Nephron progenitor cell (in vitro differentiated cells): ENCODE data around the gene CEACAM18.
"Not testable (repeated sequence)": the region's sequence is repeated elsewhere in the genome, so short reads cannot be mapped to it uniquely, and the experiment has no call there.

Experiments
- DNase-seq: peaks from one replicate; pipeline ENCODE4 v3.0.0; 2021
- H3K27ac Mint-ChIP-seq: 2 replicates; pipeline ENCODE4 v1.8.0; 2021; ENCODE audit warnings: mild to moderate bottlenecking, moderate library complexity, mixed read lengths
- H3K27me3 Mint-ChIP-seq: 2 replicates; pipeline ENCODE4 v1.8.0; 2021; ENCODE audit warnings: mild to moderate bottlenecking, low read depth, mixed read lengths; ENCODE audit not compliant: poor library complexity
- H3K36me3 Mint-ChIP-seq: 2 replicates; pipeline ENCODE4 v1.8.0; 2021; ENCODE audit warnings: low read depth, mixed read lengths
- H3K4me1 Mint-ChIP-seq: 2 replicates; pipeline ENCODE4 v1.8.0; 2021; ENCODE audit warnings: mixed read lengths
- H3K4me3 Mint-ChIP-seq: 2 replicates; pipeline ENCODE4 v1.8.0; 2021; ENCODE audit warnings: mild to moderate bottlenecking, moderate library complexity, mixed read lengths
- H3K9me3 Mint-ChIP-seq: 2 replicates; pipeline ENCODE4 v1.8.0; 2021; ENCODE audit warnings: mild to moderate bottlenecking, moderate library complexity, mixed read lengths
- CTCF ChIP-seq: fragments of 200-600 bp; sonication (generic); IDR thresholded peaks from 2 replicates; pipeline ENCODE4 v1.5.0; 2021; ENCODE audit warnings: antibody characterized with exemption

CEACAM18 gene

GRCh38 chr19:51490676-51491075 lies 12.3 kb downstream of the CEACAM18 start:
- no peaks in the 10 kb centered on the region for H3K36me3 Mint-ChIP-seq
- no peak for DNase-seq
- TF ChIP-seq CTCF = no peak
- H3K9me3 Mint-ChIP-seq = peaks cover 75% of the 10 kb centered on the region
- H3K4me3 Mint-ChIP-seq = no peak overlapping the region
- peaks cover 7% of the 10 kb centered on the region for H3K27me3 Mint-ChIP-seq
- H3K4me1 Mint-ChIP-seq = no peaks in the 10 kb centered on the region
- H3K27ac Mint-ChIP-seq = no peak overlapping the region

- no peak for DNase-seq
- no peak overlapping the region for H3K4me3 Mint-ChIP-seq
- H3K4me1 Mint-ChIP-seq = no peaks in the 10 kb centered on the region
- H3K27ac Mint-ChIP-seq = no peak overlapping the region
- H3K27me3 Mint-ChIP-seq = peaks cover 12% of the 10 kb centered on the region
- no peaks in the 10 kb centered on the region for H3K36me3 Mint-ChIP-seq
- no peak for TF ChIP-seq CTCF
- H3K9me3 Mint-ChIP-seq = peaks cover 73% of the 10 kb centered on the region
Measured at GRCh38 chr19:51491586-51491985, 13.2 kb downstream of the CEACAM18 start.

- Mint-ChIP-seq H3K4me3 (no peak overlapping the region), H3K36me3 (no peaks in the 10 kb centered on the region), H3K27me3 (peaks cover 12% of the 10 kb centered on the region), H3K9me3 (peaks cover 84% of the 10 kb centered on the region), H3K27ac (no peak overlapping the region), H3K4me1 (no peaks in the 10 kb centered on the region)
- no peak for TF ChIP-seq CTCF
- DNase-seq = no peak
Measured at GRCh38 chr19:51493776-51494175, 15.4 kb downstream of the CEACAM18 start.

- no peaks in the 10 kb centered on the region for H3K4me1 Mint-ChIP-seq
- no peaks in the 10 kb centered on the region for H3K36me3 Mint-ChIP-seq
- peaks cover 7% of the 10 kb centered on the region for H3K27me3 Mint-ChIP-seq
- TF ChIP-seq CTCF = no peak
- H3K4me3 Mint-ChIP-seq = no peak overlapping the region
- H3K9me3 Mint-ChIP-seq = peaks cover 86% of the 10 kb centered on the region
- no peak overlapping the region for H3K27ac Mint-ChIP-seq
- DNase-seq = no peak
Measured at GRCh38 chr19:51497666-51498065, 19.3 kb downstream of the CEACAM18 start.

GRCh38 chr19:51500931-51501330 lies 22.6 kb downstream of the CEACAM18 start:
- H3K36me3 Mint-ChIP-seq = not testable (repeated sequence)

DNA sequence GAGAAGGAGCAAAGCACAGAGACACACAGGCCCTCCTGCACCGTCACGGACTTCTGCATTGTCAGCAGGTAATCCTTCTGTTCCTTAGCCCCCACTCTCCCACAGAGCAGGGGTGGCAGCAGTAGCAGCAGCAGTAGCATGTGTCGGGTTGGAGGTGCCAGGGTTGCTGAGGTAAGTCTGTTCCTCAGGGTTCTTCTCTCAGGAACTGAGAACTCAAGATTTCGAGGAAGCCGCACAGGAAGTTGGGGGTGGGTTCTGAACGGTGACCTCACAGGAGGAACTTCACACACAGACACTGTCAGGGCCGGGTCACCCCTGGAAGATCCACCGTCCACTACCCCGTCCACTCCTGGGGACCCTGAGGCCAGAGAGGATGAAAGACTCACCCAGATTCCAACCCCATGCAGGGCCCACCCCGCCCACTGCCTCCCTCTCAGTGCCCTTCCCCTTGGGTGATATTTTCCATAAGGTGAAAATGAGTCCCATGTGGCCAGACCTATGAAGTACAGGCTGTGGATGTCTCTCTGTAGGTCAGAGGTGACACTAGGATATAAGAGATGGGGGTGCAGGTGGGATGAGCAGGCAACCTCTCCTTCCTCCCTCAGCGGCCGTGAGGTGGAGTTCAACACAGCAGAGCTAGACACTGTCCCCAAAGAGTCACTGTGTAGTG lies 23.4 kb downstream of the CEACAM18 start, which contains the start of gene SIGLEC12:
SIGLEC12 (minus strand) TSS at position 207 of the 670 bp plus-strand sequence; CDS start at position 140, 67 bp downstream.
- peaks cover 90% of the 10 kb centered on the region for H3K9me3 Mint-ChIP-seq
- H3K4me3 Mint-ChIP-seq = no peak within 1 kb of the TSS
- peaks cover 5% of the 10 kb centered on the region for H3K27me3 Mint-ChIP-seq
- DNase-seq = no peak
- H3K36me3 Mint-ChIP-seq = no peaks in the 10 kb centered on the region
- H3K4me1 Mint-ChIP-seq = no peaks in the 10 kb centered on the region
- no peak within 1 kb of the TSS for H3K27ac Mint-ChIP-seq
- TF ChIP-seq CTCF = no peak

More at GRCh38 chr19:51500931-51501330, 22.6 kb downstream of the CEACAM18 start:
- H3K4me1 Mint-ChIP-seq, H3K27me3 Mint-ChIP-seq, DNase-seq, H3K4me3 Mint-ChIP-seq, H3K27ac Mint-ChIP-seq: not testable (repeated sequence)
- H3K9me3 Mint-ChIP-seq = peaks cover 88% of the 10 kb centered on the region
